HCT116 (cell line): Measurements from ENCODE around the gene ANKLE1.

ENCODE experiments used
- ATF3 ChIP-seq: IDR thresholded peaks from 2 replicates; pipeline ENCODE4 v1.6.1; 2012
- POLR2AphosphoS5 ChIP-seq: IDR thresholded peaks from 2 replicates; pipeline ENCODE4 v1.6.1; 2011; ENCODE audit warnings: mild to moderate bottlenecking, low read depth, low read length, moderate library complexity
- RAD21 ChIP-seq: IDR thresholded peaks from 2 replicates; pipeline ENCODE4 v1.6.1; 2012; ENCODE audit warnings: low read depth, mild to moderate bottlenecking
- SIN3A ChIP-seq: IDR thresholded peaks from 2 replicates; pipeline ENCODE4 v1.6.1; 2012; ENCODE audit warnings: low read depth
- TCF7L2 ChIP-seq: IDR thresholded peaks from 2 replicates; pipeline ENCODE4 v1.7.0; 2011; ENCODE audit warnings: borderline replicate concordance, inconsistent platforms; ENCODE audit not compliant: insufficient read depth, insufficient read length; ENCODE audit errors: extremely low read depth
- ZBTB33 ChIP-seq: IDR thresholded peaks from 2 replicates; pipeline ENCODE4 v1.6.1; 2011; ENCODE audit warnings: mild to moderate bottlenecking, low read length, moderate library complexity; ENCODE audit not compliant: insufficient replicate concordance; ENCODE audit errors: extremely low read depth
- TF ChIP-seq, protein P1 (sequence below), 3 experiments: fragments of 200-600 bp in 1 of 3; sonication (generic) in 1 of 3; IDR thresholded peaks in 2 of 3; conservative IDR thresholded peaks in 1 of 3; 2 replicates each; pipeline ENCODE4 v1.5.1; 2012 to 2017; ENCODE audit warnings: low read depth in 2 of 3, low read length in 2 of 3, antibody characterized with exemption in 1 of 3, borderline replicate concordance in 1 of 3, control low read depth in 1 of 3, mild to moderate bottlenecking in 1 of 3, mixed read lengths in 1 of 3, mixed run types in 1 of 3, moderate library complexity in 1 of 3; ENCODE audit not compliant: insufficient read depth in 1 of 3

DNA sequence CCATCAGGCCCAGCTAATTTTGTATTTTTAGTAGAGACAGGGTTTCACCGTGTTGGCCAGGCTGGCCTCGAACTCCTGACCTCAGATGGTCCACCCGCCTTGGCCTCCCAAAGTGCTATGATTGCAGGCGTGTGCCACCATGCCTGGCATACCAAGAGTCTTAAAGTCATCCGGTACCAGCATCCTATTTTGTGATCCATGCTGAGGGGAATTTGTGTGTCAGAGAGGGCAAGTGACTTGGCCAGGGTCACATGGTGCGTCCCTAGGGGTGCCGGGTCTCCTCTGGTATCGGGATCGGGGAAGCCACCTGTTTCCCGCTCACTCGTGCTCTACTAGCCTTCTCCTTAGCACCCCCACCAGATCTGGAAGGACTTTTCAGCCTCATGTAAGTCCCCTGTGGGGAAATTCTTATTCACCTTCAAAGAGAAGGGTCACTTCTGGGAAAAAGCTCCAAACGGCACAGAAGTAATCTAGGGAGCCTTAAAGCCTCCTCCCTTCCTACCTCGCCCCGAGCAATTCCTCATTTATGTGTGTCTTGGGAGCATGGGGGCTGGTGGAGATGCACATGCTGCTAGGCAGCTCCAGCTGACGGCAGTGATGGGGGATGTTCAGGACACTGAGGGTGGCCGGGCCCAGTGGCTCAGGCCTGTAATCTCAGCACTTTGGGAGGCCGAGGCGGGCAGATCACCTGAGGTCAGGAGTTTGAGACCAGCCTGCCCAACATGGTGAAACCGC is 6.1 kb upstream of the ANKLE1 start:
- TF ChIP-seq ZBTB33 (no peak), SIN3A (no peak), TCF7L2 (no peak), POLR2AphosphoS5 (no peak), ATF3 (no peak), RAD21 (no peak)
- TF ChIP-seq, protein P1, sequence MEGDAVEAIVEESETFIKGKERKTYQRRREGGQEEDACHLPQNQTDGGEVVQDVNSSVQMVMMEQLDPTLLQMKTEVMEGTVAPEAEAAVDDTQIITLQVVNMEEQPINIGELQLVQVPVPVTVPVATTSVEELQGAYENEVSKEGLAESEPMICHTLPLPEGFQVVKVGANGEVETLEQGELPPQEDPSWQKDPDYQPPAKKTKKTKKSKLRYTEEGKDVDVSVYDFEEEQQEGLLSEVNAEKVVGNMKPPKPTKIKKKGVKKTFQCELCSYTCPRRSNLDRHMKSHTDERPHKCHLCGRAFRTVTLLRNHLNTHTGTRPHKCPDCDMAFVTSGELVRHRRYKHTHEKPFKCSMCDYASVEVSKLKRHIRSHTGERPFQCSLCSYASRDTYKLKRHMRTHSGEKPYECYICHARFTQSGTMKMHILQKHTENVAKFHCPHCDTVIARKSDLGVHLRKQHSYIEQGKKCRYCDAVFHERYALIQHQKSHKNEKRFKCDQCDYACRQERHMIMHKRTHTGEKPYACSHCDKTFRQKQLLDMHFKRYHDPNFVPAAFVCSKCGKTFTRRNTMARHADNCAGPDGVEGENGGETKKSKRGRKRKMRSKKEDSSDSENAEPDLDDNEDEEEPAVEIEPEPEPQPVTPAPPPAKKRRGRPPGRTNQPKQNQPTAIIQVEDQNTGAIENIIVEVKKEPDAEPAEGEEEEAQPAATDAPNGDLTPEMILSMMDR (IDR thresholded peaks at IDR 0.05 in 2 of 3, conservative IDR thresholded peaks at IDR 0.05 in 1 of 3; ENCODE audit: borderline replicate concordance in 1 of 3, insufficient read depth in 1 of 3, low read depth in 2 of 3, low read length in 2 of 3), result no peak
